BJ (cell line): Measurements from ENCODE around the gene TTC31. TPM values are rescaled to one million over a fixed set of nuclear protein-coding genes. Genes with fewer than 3 reads are reported as not detected.

Experiments used
- CTCF ChIA-PET: fragments of 350-600 bp; formaldehyde crosslinking; extraction: SDS; loops from one replicate; lab custom pipeline; 2021; ENCODE audit warnings: antibody characterized with exemption, inconsistent platforms; lab: Yijun Ruan, JAX
- POLR2A ChIA-PET: fragments of 300-600 bp; sonication (Branson Sonifier 250); formaldehyde crosslinking; extraction: SDS; loops from one replicate; lab custom pipeline; 2021; ENCODE audit warnings: antibody characterized with exemption; lab: Charles Lee
- DNase-seq: peaks from one replicate; pipeline ENCODE4 v3.0.0-alpha.2; 2011; ENCODE audit warnings: low read depth
- H3K27me3 ChIP-seq: 2 replicates; pipeline ENCODE4 v1.6.0; 2011; ENCODE audit warnings: low read length; ENCODE audit not compliant: control insufficient read depth, insufficient read depth
- H3K36me3 ChIP-seq: 2 replicates; pipeline ENCODE4 v1.5.1; 2011; ENCODE audit warnings: low read length; ENCODE audit not compliant: control insufficient read depth, insufficient read depth
- H3K4me3 ChIP-seq: 2 replicates; pipeline ENCODE4 v1.5.1; 2011; ENCODE audit warnings: low read depth, mild to moderate bottlenecking, control low read depth, low read length
- CTCF ChIP-seq: IDR thresholded peaks from 2 replicates; pipeline ENCODE4 v1.5.1; 2011; ENCODE audit warnings: low read depth, mild to moderate bottlenecking, control low read depth, inconsistent platforms, low read length, moderate library complexity; ENCODE audit not compliant: insufficient read depth
- polyA plus RNA-seq: library from polyadenylated mRNA; depleted of rRNA; stranded (reverse); fragments of >200 nt; gene quantifications from 2 replicates; pipeline ENCODE4 v1.2.3, GENCODE V29; 2011

The TTC31 gene
- polyA plus RNA-seq, 1 experiment: 26.0 TPM

GRCh38 chr2:74503506-74504475 is 20.9 kb downstream of the TTC31 start:
- POLR2A ChIA-PET: interaction anchor here (0.5 to 0.6 kb wide), 3 partner anchors 7 to 63 kb away, joined by 3 to 4 read pairs (median 4); partner anchors contain the start of genes AUP1 and HTRA2
- CTCF ChIA-PET: interaction anchor here (0.8 to 2.5 kb wide), 5 partner anchors 21 to 169 kb away, joined by 3 to 14 read pairs (median 5); partner anchors contain the start of genes AUP1, CCDC142, HTRA2 and TTC31
- no peak for TF ChIP-seq CTCF
- DNase-seq: no peak
- Histone ChIP-seq H3K36me3 (peaks cover 11% of the 10 kb centered on the region), H3K4me3 (peak overlapping the region; percentile 43), H3K27me3 (peaks cover 9% of the 10 kb centered on the region)

- DNase-seq: no peak
- Histone ChIP-seq H3K4me3 (no peak overlapping the region), H3K36me3 (peaks cover 11% of the 10 kb centered on the region), H3K27me3 (peaks cover 7% of the 10 kb centered on the region)
- POLR2A ChIA-PET: no interaction called here
- no peak for TF ChIP-seq CTCF
- CTCF ChIA-PET: interaction anchor here (1.8 to 2.5 kb wide), 2 partner anchors 22 to 170 kb away, joined by 5 to 12 read pairs; partner anchors contain the start of genes CCDC142 and TTC31
Observed at GRCh38 chr2:74504591-74504990, 21.7 kb downstream of the TTC31 start.

- POLR2A ChIA-PET: no interaction called here
- no peak for DNase-seq
- CTCF ChIA-PET: interaction anchor here (1.0 to 3.1 kb wide), 4 partner anchors 15 to 84 kb away, joined by 4 to 12 read pairs (median 8); partner anchors contain the start of genes CCDC142 and TTC31
- 0 out of 2 replicates have a peak overlapping the region, but pooled peaks have one; percentile 1 for H3K4me3 ChIP-seq
- no peak for TF ChIP-seq CTCF
- 0 out of 2 replicates have a peak, but pooled peaks cover under 1% of the 10 kb centered on the region for H3K27me3 ChIP-seq
- H3K36me3 ChIP-seq: peaks cover 11% of the 10 kb centered on the region
Observed at GRCh38 chr2:74505448-74506246, 22.8 kb downstream of the TTC31 start.

DNA sequence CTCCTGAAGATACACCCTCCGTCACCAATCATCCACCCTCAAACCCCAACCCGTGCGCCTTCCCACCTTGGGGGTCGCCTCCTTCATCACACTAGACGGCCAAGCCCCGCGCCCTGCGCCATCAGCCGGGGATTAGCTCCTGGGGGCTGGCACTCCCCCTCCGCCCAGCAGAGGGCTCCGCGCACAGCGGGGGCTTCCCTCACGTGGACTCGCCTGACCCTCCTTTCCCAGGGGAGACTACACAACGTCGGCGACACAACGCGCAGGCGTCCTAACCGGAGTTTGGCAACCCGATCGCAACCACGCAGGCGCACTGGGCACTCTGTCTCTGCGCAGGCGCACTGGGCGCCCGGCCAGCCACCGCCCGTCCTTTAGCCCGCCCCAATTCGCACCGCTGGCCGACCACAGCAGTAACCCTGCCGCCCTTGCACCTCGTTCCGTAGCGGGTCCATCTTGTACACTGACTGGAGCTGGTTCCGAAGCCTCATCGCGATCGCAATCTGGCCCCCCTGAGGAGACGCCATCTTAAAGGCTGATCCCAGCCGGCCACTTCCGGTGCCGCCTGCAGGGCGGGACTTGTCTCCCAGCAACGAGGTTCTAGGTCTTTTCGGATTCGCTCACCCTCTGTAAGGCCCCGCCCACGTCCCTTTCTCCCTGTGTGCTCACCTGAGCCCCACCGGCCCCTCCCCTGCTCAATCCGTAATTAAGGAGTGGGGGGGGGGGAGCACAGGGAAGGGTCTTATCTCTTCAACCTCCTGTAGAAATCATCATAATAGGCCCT is 24.5 kb downstream of the TTC31 start, which contains the start of gene PCGF1:
TSS of gene PCGF1 (minus strand) at position 551 of the 781 bp plus-strand sequence. CDS start at position 524, 27 bp downstream.
- Histone ChIP-seq H3K27me3 (peaks cover 1% of the 10 kb centered on the region; the same call in 1 of the 2 replicates), H3K4me3 (peak within 1 kb of the TSS; percentile 95), H3K36me3 (peaks cover 11% of the 10 kb centered on the region)
- DNase-seq: peak; percentile 91
- ChIA-PET POLR2A (no interaction called here), CTCF (interaction anchor here (1.0 to 3.1 kb wide), 6 partner anchors 11 to 82 kb away, joined by 3 to 8 read pairs (median 4); no protein-coding TSS in a partner anchor)
- TF ChIP-seq CTCF: peak; percentile 57
